GM10266 (cell line): Measurements from ENCODE around the gene ZNF771.

Experiments used
- DNase-seq: peaks from one replicate; pipeline ENCODE4 v3.0.0; 2012; ENCODE audit errors: extremely low spot score
- TF ChIP-seq, protein P1 (sequence below): IDR thresholded peaks from 2 replicates; pipeline ENCODE4 v1.5.1; 2012; ENCODE audit warnings: mild to moderate bottlenecking, low read depth; ENCODE audit not compliant: control insufficient read depth, insufficient read depth; ENCODE audit errors: missing control alignments

The ZNF771 gene

DNA sequence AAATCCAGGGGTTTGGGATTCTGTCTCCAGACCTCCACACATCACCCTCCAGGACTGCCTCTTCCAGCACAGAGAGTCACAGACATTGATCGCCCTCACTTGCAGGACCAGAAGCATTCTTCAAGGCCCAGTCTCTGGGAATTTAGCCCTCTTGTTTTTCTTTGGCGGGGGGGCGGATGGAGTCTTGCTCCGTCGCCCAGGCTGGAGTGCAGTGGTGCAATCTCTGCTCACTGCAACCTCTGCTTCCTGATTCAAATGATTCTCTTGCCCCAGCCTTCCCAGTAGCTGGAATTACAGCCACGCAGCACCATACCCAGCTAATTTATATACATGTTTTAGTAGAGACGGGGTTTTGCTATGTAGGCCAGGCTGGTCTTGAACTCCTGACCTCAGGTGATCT is 56.7 kb downstream of the ZNF771 start:
- no peak for DNase-seq
- TF ChIP-seq, protein P1, sequence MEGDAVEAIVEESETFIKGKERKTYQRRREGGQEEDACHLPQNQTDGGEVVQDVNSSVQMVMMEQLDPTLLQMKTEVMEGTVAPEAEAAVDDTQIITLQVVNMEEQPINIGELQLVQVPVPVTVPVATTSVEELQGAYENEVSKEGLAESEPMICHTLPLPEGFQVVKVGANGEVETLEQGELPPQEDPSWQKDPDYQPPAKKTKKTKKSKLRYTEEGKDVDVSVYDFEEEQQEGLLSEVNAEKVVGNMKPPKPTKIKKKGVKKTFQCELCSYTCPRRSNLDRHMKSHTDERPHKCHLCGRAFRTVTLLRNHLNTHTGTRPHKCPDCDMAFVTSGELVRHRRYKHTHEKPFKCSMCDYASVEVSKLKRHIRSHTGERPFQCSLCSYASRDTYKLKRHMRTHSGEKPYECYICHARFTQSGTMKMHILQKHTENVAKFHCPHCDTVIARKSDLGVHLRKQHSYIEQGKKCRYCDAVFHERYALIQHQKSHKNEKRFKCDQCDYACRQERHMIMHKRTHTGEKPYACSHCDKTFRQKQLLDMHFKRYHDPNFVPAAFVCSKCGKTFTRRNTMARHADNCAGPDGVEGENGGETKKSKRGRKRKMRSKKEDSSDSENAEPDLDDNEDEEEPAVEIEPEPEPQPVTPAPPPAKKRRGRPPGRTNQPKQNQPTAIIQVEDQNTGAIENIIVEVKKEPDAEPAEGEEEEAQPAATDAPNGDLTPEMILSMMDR, result no peak
